H1 (cell line): ENCODE measurements around the gene NELL1. TPM values are rescaled to one million over a fixed set of nuclear protein-coding genes. Genes with fewer than 3 reads are reported as not detected.

Source experiments
- CTCF ChIA-PET: fragments of 300-600 bp; sonication (Branson Sonifier 250); formaldehyde crosslinking; loops from one replicate; lab custom pipeline; 2021; ENCODE audit not compliant: partially characterized antibody; lab: Charles Lee
- POLR2A ChIA-PET: fragments of 300-600 bp; sonication (Branson Sonifier 250); formaldehyde crosslinking; loops from one replicate; lab custom pipeline; 2021; ENCODE audit warnings: inconsistent platforms; ENCODE audit not compliant: partially characterized antibody; lab: Charles Lee
- DNase-seq, 2 experiments: peaks; one replicate each; pipeline versions ENCODE4 v3.0.0 to v3.0.0-alpha.2; 2010 to 2022; ENCODE audit warnings: low spot score in 2 of 2, low read depth in 1 of 2, mixed read lengths in 1 of 2
- FAIRE-seq: peaks from 2 replicates; lab custom pipeline; 2011; peaks lifted over from hg19 to GRCh38; lab: Jason Lieb, UNC
- H2AFZ ChIP-seq: 2 replicates; pipeline ENCODE4 v1.8.1; 2012; ENCODE audit warnings: low read length, inconsistent platforms
- H2AK5ac ChIP-seq: 2 replicates; pipeline ENCODE4 v1.6.1; 2013; ENCODE audit warnings: low read depth, low read length
- H2BK120ac ChIP-seq: replicated peaks from 2 replicates; pipeline ENCODE3; 2013; ENCODE audit warnings: low read depth, low read length, inconsistent platforms
- H2BK12ac ChIP-seq: 2 replicates; pipeline ENCODE4 v1.6.1; 2013; ENCODE audit warnings: low read depth, low read length
- H2BK15ac ChIP-seq: 2 replicates; pipeline ENCODE4 v1.6.1; 2013; ENCODE audit warnings: low read length
- H2BK20ac ChIP-seq: 2 replicates; pipeline ENCODE4 v1.6.1; 2013; ENCODE audit warnings: low read length
- H2BK5ac ChIP-seq: 2 replicates; pipeline ENCODE4 v1.6.1; 2013; ENCODE audit warnings: low read depth, low read length
- H3K14ac ChIP-seq: 2 replicates; pipeline ENCODE4 v1.6.1; 2013; ENCODE audit warnings: inconsistent platforms; ENCODE audit not compliant: insufficient read length
- H3K18ac ChIP-seq: 2 replicates; pipeline ENCODE4 v1.6.1; 2013; ENCODE audit warnings: low read length; ENCODE audit errors: extremely low read depth
- H3K23ac ChIP-seq: 2 replicates; pipeline ENCODE4 v1.6.1; 2013; ENCODE audit warnings: inconsistent platforms; ENCODE audit not compliant: insufficient read length
- H3K23me2 ChIP-seq: 2 replicates; pipeline ENCODE4 v1.6.1; 2013; ENCODE audit warnings: low read depth, low read length
- H3K27ac ChIP-seq: 2 replicates; pipeline ENCODE4 v1.6.1; 2011; ENCODE audit warnings: low read depth, low read length, inconsistent platforms
- H3K27me3 ChIP-seq, 4 experiments: replicated peaks in 1 of 4; 1 replicate in 1 of 4; 2 replicates in 3 of 4; pipeline versions ENCODE4 v1.6.1 to v1.8.1; 2011 to 2013; ENCODE audit warnings: low read length in 3 of 4, mild to moderate bottlenecking in 3 of 4, inconsistent platforms in 2 of 4, mixed read lengths in 2 of 4, moderate library complexity in 1 of 4; ENCODE audit not compliant: control insufficient read depth in 3 of 4, insufficient read depth in 3 of 4; ENCODE audit errors: extremely low read depth in 1 of 4
- H3K36me3 ChIP-seq, 4 experiments: 2 replicates each; pipeline versions ENCODE4 v1.6.1 to v1.8.1; 2011 to 2013; ENCODE audit warnings: mild to moderate bottlenecking in 4 of 4, low read length in 3 of 4, moderate library complexity in 2 of 4, control low read depth in 1 of 4, inconsistent platforms in 1 of 4; ENCODE audit not compliant: insufficient read depth in 4 of 4, control insufficient read depth in 2 of 4
- H3K4ac ChIP-seq: replicated peaks from 2 replicates; pipeline ENCODE3; 2013; ENCODE audit warnings: low read length, low read depth, mixed read lengths, inconsistent platforms; ENCODE audit not compliant: insufficient read length
- H3K4me1 ChIP-seq, 4 experiments: replicated peaks in 1 of 4; 1 replicate in 1 of 4; 2 replicates in 3 of 4; pipeline versions ENCODE4 v1.6.1 to v1.8.1; 2011 to 2013; ENCODE audit warnings: low read length in 3 of 4, inconsistent platforms in 2 of 4, mixed read lengths in 1 of 4; ENCODE audit not compliant: insufficient read depth in 4 of 4, control insufficient read depth in 3 of 4
- H3K4me2 ChIP-seq, 2 experiments: 2 replicates each; pipeline versions ENCODE4 v1.6.1 to v1.8.1; 2011 to 2013; ENCODE audit warnings: low read depth in 2 of 2, low read length in 2 of 2, control low read depth in 1 of 2, inconsistent platforms in 1 of 2, mild to moderate bottlenecking in 1 of 2; ENCODE audit not compliant: insufficient read depth in 1 of 2
- H3K4me3 ChIP-seq, 4 experiments: fragments of 200-600, 300-600 bp in 1 of 4; sonication (generic), shearing (Covaris generic), sonication (Bioruptor Twin) in 1 of 4; 2 replicates each; pipeline versions ENCODE4 v1.5.1 to v1.8.1; 2011 to 2016; ENCODE audit warnings: low read length in 4 of 4, low read depth in 3 of 4, control low read depth in 2 of 4, inconsistent platforms in 2 of 4, mild to moderate bottlenecking in 2 of 4, mixed read lengths in 1 of 4, moderate library complexity in 1 of 4; ENCODE audit not compliant: insufficient read depth in 2 of 4; ENCODE audit errors: extremely low read depth in 1 of 4
- H3K56ac ChIP-seq: replicated peaks from 2 replicates; pipeline ENCODE3; 2013; ENCODE audit warnings: low read depth, mild to moderate bottlenecking, mixed read lengths, low read length, inconsistent platforms; ENCODE audit not compliant: insufficient read length
- H3K79me1 ChIP-seq: 2 replicates; pipeline ENCODE4 v1.6.1; 2013; ENCODE audit warnings: low read depth, low read length, control low read depth
- H3K79me2 ChIP-seq, 2 experiments: 2 replicates each; pipeline versions ENCODE4 v1.6.1 to v1.8.1; 2012 to 2013; ENCODE audit warnings: low read length in 2 of 2, mild to moderate bottlenecking in 2 of 2, inconsistent platforms in 1 of 2; ENCODE audit not compliant: insufficient read depth in 2 of 2, control insufficient read depth in 1 of 2
- H3K9ac ChIP-seq, 4 experiments: replicated peaks in 1 of 4; 1 replicate in 1 of 4; 2 replicates in 3 of 4; pipeline versions ENCODE4 v1.6.1 to v1.8.1; 2011 to 2013; ENCODE audit warnings: low read depth in 3 of 4, low read length in 3 of 4, control low read depth in 2 of 4, mild to moderate bottlenecking in 2 of 4, moderate library complexity in 2 of 4, inconsistent platforms in 1 of 4; ENCODE audit errors: extremely low read depth in 1 of 4
- H3K9me3 ChIP-seq, 2 experiments: 2 replicates each; pipeline versions ENCODE4 v1.6.1 to v1.8.1; 2012 to 2013; ENCODE audit warnings: mild to moderate bottlenecking in 2 of 2, moderate library complexity in 2 of 2, control low read depth in 1 of 2, inconsistent platforms in 1 of 2, low read depth in 1 of 2, low read length in 1 of 2, mixed read lengths in 1 of 2; ENCODE audit not compliant: insufficient read depth in 2 of 2
- H4K20me1 ChIP-seq, 2 experiments: replicated peaks in 1 of 2; 2 replicates each; pipeline versions ENCODE3 to v1.8.1; 2011 to 2013; ENCODE audit warnings: inconsistent platforms in 2 of 2, low read length in 2 of 2, mild to moderate bottlenecking in 1 of 2; ENCODE audit not compliant: insufficient read depth in 2 of 2, control insufficient read depth in 1 of 2
- H4K5ac ChIP-seq: 2 replicates; pipeline ENCODE4 v1.6.1; 2013; ENCODE audit warnings: low read length, low read depth, mixed read lengths, inconsistent platforms; ENCODE audit not compliant: insufficient read length
- H4K8ac ChIP-seq: 2 replicates; pipeline ENCODE4 v1.8.0; 2013; ENCODE audit warnings: mild to moderate bottlenecking, moderate library complexity, low read length, inconsistent platforms; ENCODE audit not compliant: insufficient read depth; ENCODE audit errors: extremely low read depth
- H4K91ac ChIP-seq: replicated peaks from 2 replicates; pipeline ENCODE3; 2013; ENCODE audit warnings: low read length, mixed read lengths, inconsistent platforms; ENCODE audit not compliant: insufficient read length
- CEBPB ChIP-seq: IDR thresholded peaks from 2 replicates; pipeline ENCODE4 v1.6.1; 2012; ENCODE audit warnings: low read depth, low read length
- CHD1 ChIP-seq: IDR thresholded peaks from 2 replicates; pipeline ENCODE4 v1.6.1; 2012; ENCODE audit warnings: low read depth, low read length, improper control_type of control experiment
- EZH2 ChIP-seq: fragments of 200-600 bp; sonication (generic); IDR thresholded peaks from 2 replicates; pipeline ENCODE4 v1.7.1; 2012; ENCODE audit warnings: low read depth, mild to moderate bottlenecking, moderate library complexity, low read length, inconsistent platforms; ENCODE audit not compliant: severe bottlenecking
- FOSL1 ChIP-seq: IDR thresholded peaks from 2 replicates; pipeline ENCODE4 v1.6.1; 2011; ENCODE audit warnings: mild to moderate bottlenecking, low read depth, low read length, moderate library complexity; ENCODE audit not compliant: insufficient read depth
- GABPA ChIP-seq: IDR thresholded peaks from 2 replicates; pipeline ENCODE4 v1.6.1; 2011; ENCODE audit warnings: mild to moderate bottlenecking, low read length, moderate library complexity, borderline replicate concordance; ENCODE audit not compliant: insufficient read depth
- KDM1A ChIP-seq: fragments of 200-600, 300-600 bp; sonication (generic); IDR thresholded peaks from 2 replicates; pipeline ENCODE4 v1.7.1; 2016; ENCODE audit warnings: mild to moderate bottlenecking, low read length, borderline replicate concordance
- RNF2 ChIP-seq: fragments of 200-900, 300-1000 bp; sonication (generic); IDR thresholded peaks from 2 replicates; pipeline ENCODE4 v1.7.1; 2016; ENCODE audit warnings: borderline replicate concordance, low read depth, mild to moderate bottlenecking, antibody characterized with exemption, low read length; ENCODE audit not compliant: poor library complexity, severe bottlenecking; ENCODE audit errors: missing control alignments
- SIX5 ChIP-seq: IDR thresholded peaks from 2 replicates; pipeline ENCODE4 v1.6.1; 2011; ENCODE audit warnings: mild to moderate bottlenecking, low read depth, low read length
- TAF7 ChIP-seq: optimal IDR thresholded peaks from 2 replicates; pipeline ENCODE3; 2011; ENCODE audit warnings: low read depth, mild to moderate bottlenecking, inconsistent platforms, low read length, moderate library complexity, borderline replicate concordance
- YY1 ChIP-seq: IDR thresholded peaks from 2 replicates; pipeline ENCODE4 v1.6.1; 2011; ENCODE audit warnings: low read depth, mild to moderate bottlenecking, low read length
- WGBS, 2 experiments: shearing (Covaris generic) in 1 of 2; methylation state at CpG; one replicate each; pipeline versions ENCODE4 v1.1.6 to v1.1.7; 2013 to 2015; ENCODE audit warnings: low lambda C conversion rate in 2 of 2, mixed read lengths in 2 of 2, inconsistent platforms in 1 of 2, low coverage in 1 of 2, missing lambda C conversion rate in 1 of 2; ENCODE audit not compliant: insufficient replicate concordance in 2 of 2, insufficient coverage in 1 of 2, insufficient read length in 1 of 2; ENCODE audit errors: extremely low coverage in 1 of 2, missing lambda C conversion rate in 1 of 2; 5-methylcytosine and 5-hydroxymethylcytosine counted together
- polyA plus RNA-seq, 7 experiments: library from polyadenylated mRNA; depleted of rRNA in 3 of 7; stranded (reverse) in 5 of 7; unstranded in 2 of 7; fragments of >200 nt in 5 of 7; fragments of 200-250 nt in 2 of 7; gene quantifications; 1 replicate in 5 of 7; 2 replicates in 1 of 7; 4 replicates in 1 of 7; pipeline versions ENCODE4 v1.2.1 to v1.2.3, GENCODE V29; 2011 to 2013; ENCODE audit warnings: missing spikeins in 2 of 7, mixed read lengths in 2 of 7
- total RNA-seq: library from RNA; stranded (reverse); fragmentation: NEBNext Ultra II Directional; extraction: Animal tissue kit (Norgen Biotek cat#: 25700); gene quantifications from 2 replicates; pipeline ENCODE4 v1.2.1, GENCODE V29; 2021
- TF ChIP-seq, protein P1 (sequence below): IDR thresholded peaks from 2 replicates; pipeline ENCODE4 v1.6.1; 2011; ENCODE audit warnings: low read depth, mild to moderate bottlenecking, low read length; ENCODE audit not compliant: insufficient read depth

NELL1 gene
- total and polyA plus RNA-seq, 2 of the 8 experiments (the other 6 are each of a cell fraction or from before 2014, with no cell fraction given): 0.21 TPM; not detected in 1

DNA sequence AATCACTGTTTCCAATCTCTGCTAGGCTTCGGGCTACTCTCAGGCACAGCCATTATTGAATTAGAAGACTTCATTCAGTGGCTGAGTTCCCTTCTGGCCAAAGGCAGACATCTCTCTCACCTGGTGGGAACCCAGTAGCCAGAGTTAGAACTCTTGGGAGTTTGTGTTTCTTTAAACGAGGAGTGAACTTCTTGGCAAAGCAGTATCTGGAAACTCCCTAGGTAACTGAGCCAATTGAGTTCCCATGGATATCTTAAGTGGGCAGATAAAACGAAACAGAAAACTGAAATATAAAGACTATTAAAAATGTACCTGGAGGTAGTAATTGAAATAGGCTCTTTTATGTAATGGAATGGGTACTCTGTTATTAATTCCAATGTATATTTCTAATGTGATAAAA is 125.6 kb downstream of the NELL1 start:
- no peak overlapping the region for H4K8ac ChIP-seq
- no peak overlapping the region for H3K23ac ChIP-seq
- no peak overlapping the region for H3K4me2 ChIP-seq
- WGBS, 2 experiments: 93% methylated on average over 3 of the region's 3 CpGs; no CpG with 5 or more reads in 1 of the 2 experiments
- H4K5ac ChIP-seq: no peak overlapping the region
- H4K91ac ChIP-seq: no peak overlapping the region
- H3K27ac ChIP-seq: no peak overlapping the region
- no peak overlapping the region for H2BK15ac ChIP-seq
- ChIA-PET CTCF (interaction anchor here (0.9 to 1.1 kb wide), 4 partner anchors 10 to 718 kb away, joined by 3 to 5 read pairs (median 4); no protein-coding TSS in a partner anchor), POLR2A (interaction anchor here (0.7 kb wide), 1 partner anchor 77 kb away, joined by 3 read pairs; no protein-coding TSS in a partner anchor)
- no peak overlapping the region for H2BK12ac ChIP-seq
- no peak overlapping the region for H3K4ac ChIP-seq
- H4K20me1 ChIP-seq: no peaks in the 10 kb centered on the region
- no peak overlapping the region for H3K9ac ChIP-seq
- no peaks in the 10 kb centered on the region for H3K27me3 ChIP-seq
- H2AFZ ChIP-seq: 0 out of 2 replicates have a peak overlapping the region, but pooled peaks have one; percentile 43
- no peak overlapping the region for H2BK120ac ChIP-seq
- no peak overlapping the region for H2BK5ac ChIP-seq
- H3K9me3 ChIP-seq: peaks cover 2 to 5% of the 10 kb centered on the region in 2 experiments; a peak in 1 of 4 replicates
- H3K36me3 ChIP-seq: no peaks in the 10 kb centered on the region
- DNase-seq (no peak), FAIRE-seq (no peak)
- H2AK5ac ChIP-seq: no peak overlapping the region
- no peak overlapping the region for H2BK20ac ChIP-seq
- H3K23me2 ChIP-seq: no peaks in the 10 kb centered on the region
- H3K4me1 ChIP-seq: peaks cover 0 to 2% (median 0%) of the 10 kb centered on the region in 4 experiments; a peak in 1 of 7 replicates
- H3K18ac ChIP-seq: no peak overlapping the region
- H3K4me3 ChIP-seq: no peak overlapping the region
- no peak overlapping the region for H3K56ac ChIP-seq
- TF ChIP-seq KDM1A (no peak), YY1 (no peak), EZH2 (no peak), SIX5 (no peak), TAF7 (no peak), CHD1 (no peak), GABPA (no peak), FOSL1 (no peak), CEBPB (no peak), RNF2 (no peak)
- TF ChIP-seq, protein P1, sequence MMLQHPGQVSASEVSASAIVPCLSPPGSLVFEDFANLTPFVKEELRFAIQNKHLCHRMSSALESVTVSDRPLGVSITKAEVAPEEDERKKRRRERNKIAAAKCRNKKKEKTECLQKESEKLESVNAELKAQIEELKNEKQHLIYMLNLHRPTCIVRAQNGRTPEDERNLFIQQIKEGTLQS: no peak
- no peaks in the 10 kb centered on the region for H3K79me2 ChIP-seq
- H3K79me1 ChIP-seq: no peaks in the 10 kb centered on the region
- H3K14ac ChIP-seq: no peak overlapping the region
